ENCODE data around the gene RETREG1.

DNA sequence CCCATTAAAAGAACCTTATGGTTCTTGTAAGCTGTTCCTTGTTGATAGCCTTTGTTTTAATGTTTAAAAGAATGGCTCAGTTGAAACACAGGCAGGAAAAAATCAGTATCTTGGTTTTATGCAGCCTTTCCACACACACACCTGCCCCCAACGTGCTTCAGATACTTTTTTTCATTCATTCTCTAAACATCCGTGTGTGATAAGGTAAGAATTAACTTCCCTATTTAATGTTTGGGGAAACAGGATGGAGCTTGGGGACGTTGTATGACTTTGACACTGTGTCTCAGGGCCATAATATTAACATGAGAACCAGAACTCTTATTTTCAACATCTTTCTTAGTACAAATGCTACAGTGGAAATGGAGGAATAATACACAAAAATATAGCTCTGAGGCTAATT, 145.4 kb downstream of the RETREG1 start:
- no peak for TF ChIP-seq EZH2phosphoT487 (IDR thresholded peaks at IDR 0.05)
- no peak for TF ChIP-seq CTCF (IDR thresholded peaks at IDR 0.05)

Data from neural progenitor cell (in vitro differentiated cells).